Body of pancreas (tissue), 4 donors: Measurements from ENCODE around the gene KNSTRN. TPM values are rescaled to one million over a fixed set of nuclear protein-coding genes. Genes with fewer than 3 reads are reported as not detected.

ENCODE experiments used
- ATAC-seq: fragments of 150-250 bp; one replicate; pipeline ENCODE4 v1.9.1; 2016
- DNase-seq, 4 donors: peaks; one replicate each; pipeline ENCODE4 v3.0.0-alpha.2; 2019
- H3K27ac ChIP-seq, 4 donors: fragments of 200-600 bp; sonication (generic); 1 replicate in 3 of 4; 2 replicates in 1 of 4; pipeline versions ENCODE4 v1.5.1 to v1.6.1; 2016 to 2019; ENCODE audit warnings: mild to moderate bottlenecking in 1 of 4, mixed read lengths in 1 of 4, moderate library complexity in 1 of 4
- H3K27me3 ChIP-seq, 2 donors: fragments of 200-600 bp; sonication (generic); one replicate each; pipeline ENCODE4 v1.6.0; 2016; ENCODE audit warnings: mild to moderate bottlenecking in 1 of 2
- H3K36me3 ChIP-seq, 2 donors: fragments of 200-600 bp; sonication (generic); replicated peaks in 1 of 2; 2 replicates each; pipeline ENCODE4 v1.5.1; 2016; ENCODE audit warnings: low read depth in 2 of 2; ENCODE audit not compliant: insufficient read depth in 1 of 2
- H3K4me1 ChIP-seq: fragments of 200-600 bp; sonication (generic); one replicate; pipeline ENCODE4 v1.6.0; 2016
- H3K4me3 ChIP-seq, 2 donors: fragments of 200-600 bp; sonication (generic); 1 replicate in 1 of 2; 2 replicates in 1 of 2; pipeline ENCODE4 v1.5.1; 2016 to 2019
- H3K9me3 ChIP-seq, 3 donors: fragments of 200-600 bp; sonication (generic); 1 replicate in 2 of 3; 2 replicates in 1 of 3; pipeline ENCODE4 v1.5.1; 2016
- POLR2A ChIP-seq, 3 donors: fragments of 450-650 bp; IDR thresholded peaks; one replicate each; pipeline ENCODE4 v1.6.1; 2016; ENCODE audit warnings: antibody characterized with exemption in 3 of 3, mild to moderate bottlenecking in 2 of 3
- WGBS, 2 donors: methylation state at CpG; one replicate each; pipeline ENCODE4 v1.1.5; 2017; 5-methylcytosine and 5-hydroxymethylcytosine counted together
- intact Hi-C: fragments of 100-400 bp; cut with DNase I; formaldehyde crosslinking; loops from one replicate; pipeline ENCODE4 v1.15.1; 2023
- total RNA-seq, 2 donors: library from RNA; depleted of rRNA; stranded (reverse); fragments of >200 nt; gene quantifications; one replicate each; pipeline ENCODE4 v1.1.0, GENCODE V29; 2016
- TF ChIP-seq, protein P1 (sequence below), 7 experiments: fragments of 450-650 bp in 4 of 7; fragments of 200-600 bp in 3 of 7; sonication (generic) in 3 of 7; IDR thresholded peaks; one replicate each; pipeline ENCODE4 v1.5.1; 2016 to 2019; ENCODE audit warnings: antibody characterized with exemption in 7 of 7

The KNSTRN gene
- total RNA-seq, 2 donors from 2014 or later: 3.3 to 5.7 TPM

GRCh38 chr15:40353697-40354096, 28.8 kb upstream of the KNSTRN start:
- Histone ChIP-seq H3K4me3 (no peak overlapping the region), H3K27me3 (no peaks in the 10 kb centered on the region), H3K9me3 (no peaks in the 10 kb centered on the region), H3K4me1 (peaks cover 12% of the 10 kb centered on the region), H3K27ac (no peak overlapping the region), H3K36me3 (no peaks in the 10 kb centered on the region)
- 54 to 60% methylated on average over 5 of the region's 5 CpGs for WGBS, 2 donors
- DNase-seq (no peak), ATAC-seq (no peak)
- intact Hi-C loops: loop anchor here (5.0 kb wide), 1 partner anchor 74 kb away; no protein-coding TSS in a partner anchor
- TF ChIP-seq, protein P1, sequence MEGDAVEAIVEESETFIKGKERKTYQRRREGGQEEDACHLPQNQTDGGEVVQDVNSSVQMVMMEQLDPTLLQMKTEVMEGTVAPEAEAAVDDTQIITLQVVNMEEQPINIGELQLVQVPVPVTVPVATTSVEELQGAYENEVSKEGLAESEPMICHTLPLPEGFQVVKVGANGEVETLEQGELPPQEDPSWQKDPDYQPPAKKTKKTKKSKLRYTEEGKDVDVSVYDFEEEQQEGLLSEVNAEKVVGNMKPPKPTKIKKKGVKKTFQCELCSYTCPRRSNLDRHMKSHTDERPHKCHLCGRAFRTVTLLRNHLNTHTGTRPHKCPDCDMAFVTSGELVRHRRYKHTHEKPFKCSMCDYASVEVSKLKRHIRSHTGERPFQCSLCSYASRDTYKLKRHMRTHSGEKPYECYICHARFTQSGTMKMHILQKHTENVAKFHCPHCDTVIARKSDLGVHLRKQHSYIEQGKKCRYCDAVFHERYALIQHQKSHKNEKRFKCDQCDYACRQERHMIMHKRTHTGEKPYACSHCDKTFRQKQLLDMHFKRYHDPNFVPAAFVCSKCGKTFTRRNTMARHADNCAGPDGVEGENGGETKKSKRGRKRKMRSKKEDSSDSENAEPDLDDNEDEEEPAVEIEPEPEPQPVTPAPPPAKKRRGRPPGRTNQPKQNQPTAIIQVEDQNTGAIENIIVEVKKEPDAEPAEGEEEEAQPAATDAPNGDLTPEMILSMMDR (IDR thresholded peaks at IDR 0.05): no peak
- no peak for TF ChIP-seq POLR2A (IDR thresholded peaks at IDR 0.05)

DNA sequence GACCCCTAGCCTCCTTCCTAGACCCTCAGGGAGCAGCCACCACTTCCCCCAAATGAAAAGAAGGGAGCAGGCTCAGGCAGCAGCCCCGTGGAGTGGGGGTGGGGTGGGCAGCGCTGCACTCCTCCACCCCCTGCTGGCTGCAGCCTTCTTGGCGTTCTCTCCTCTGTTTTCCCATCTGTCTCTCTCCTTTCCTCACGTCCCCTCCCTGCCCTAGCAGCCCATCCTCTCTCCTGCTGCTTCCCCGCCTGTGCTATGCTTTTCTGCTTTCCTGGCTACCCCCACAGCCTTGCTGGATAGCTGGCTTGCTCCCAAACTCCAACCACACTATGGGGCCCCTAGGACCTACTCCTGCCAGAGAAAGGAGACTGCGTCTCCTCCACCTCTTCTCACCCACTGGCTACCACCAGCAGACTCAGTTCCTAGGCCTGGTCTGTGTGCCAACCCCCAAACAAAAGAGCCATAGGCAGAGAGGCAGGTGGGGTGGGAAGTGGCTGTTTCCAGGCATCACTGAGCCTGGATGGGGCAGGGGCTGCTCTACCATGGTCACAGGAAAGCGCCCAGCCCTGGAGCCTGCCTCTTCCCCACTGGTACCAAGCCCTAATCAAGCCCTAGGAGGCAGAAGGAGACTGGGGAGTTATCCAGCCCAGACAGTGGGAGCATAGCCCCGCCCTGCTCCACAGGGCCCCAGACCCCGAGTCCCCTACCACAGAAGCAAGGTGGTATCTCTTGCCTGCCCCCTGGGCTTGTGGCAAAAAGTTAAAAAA, 27.9 kb upstream of the KNSTRN start:
- intact Hi-C loops: loop anchor here (5.0 kb wide), 1 partner anchor 73 kb away; no protein-coding TSS in a partner anchor

GRCh38 chr15:40355976-40356585, 26.4 kb upstream of the KNSTRN start:
- 65 to 90% methylated on average over 2 to 4 of the region's 5 CpGs for WGBS, 2 donors
- no peak for ATAC-seq
- Histone ChIP-seq H3K27ac (no peak overlapping the region), H3K4me3 (no peak overlapping the region), H3K9me3 (no peaks in the 10 kb centered on the region), H3K4me1 (peaks cover 14% of the 10 kb centered on the region), H3K27me3 (no peaks in the 10 kb centered on the region), H3K36me3 (no peaks in the 10 kb centered on the region)
- TF ChIP-seq, protein P1 (IDR thresholded peaks at IDR 0.05): no peak
- no peak for TF ChIP-seq POLR2A (IDR thresholded peaks at IDR 0.05)
- intact Hi-C loops: no loop called here
- no peak for DNase-seq

More for the DNA sequence above, 27.9 kb upstream of the KNSTRN start:
- H3K4me1 ChIP-seq: peaks cover 14% of the 10 kb centered on the region
- H3K36me3 ChIP-seq: no peaks in the 10 kb centered on the region
- TF ChIP-seq, protein P1 (IDR thresholded peaks at IDR 0.05): peak in 1 of 7 experiments; percentile 24
- no peak for TF ChIP-seq POLR2A (IDR thresholded peaks at IDR 0.05)
- 48 to 49% methylated on average over 9 of the region's 9 CpGs for WGBS, 2 donors
- H3K27me3 ChIP-seq: no peaks in the 10 kb centered on the region
- H3K9me3 ChIP-seq: no peaks in the 10 kb centered on the region
- no peak overlapping the region for H3K27ac ChIP-seq
- no peak overlapping the region for H3K4me3 ChIP-seq
- DNase-seq: no peak
- no peak for ATAC-seq

- Histone ChIP-seq H3K4me3 (no peak overlapping the region), H3K27me3 (no peaks in the 10 kb centered on the region), H3K9me3 (no peaks in the 10 kb centered on the region), H3K27ac (no peak overlapping the region), H3K36me3 (no peaks in the 10 kb centered on the region), H3K4me1 (peaks cover 14% of the 10 kb centered on the region)
- no peak for TF ChIP-seq POLR2A (IDR thresholded peaks at IDR 0.05)
- TF ChIP-seq, protein P1 (IDR thresholded peaks at IDR 0.05): no peak
- 37 to 63% methylated on average over 1 of the region's 1 CpG for WGBS, 2 donors
- intact Hi-C loops: no loop called here
- no peak for DNase-seq
- ATAC-seq: no peak
These were observed 25.3 kb upstream of the KNSTRN start for GRCh38 chr15:40357246-40357645.
